SIG-M5 treated with dmso at 0.1 percent for 504 hours (cell line): ENCODE data around the gene GNAZ.
"Not testable (repeated sequence)": the region's sequence is repeated elsewhere in the genome, so short reads cannot be mapped to it uniquely, and the experiment has no call there.

Experiments
- DNase-seq: peaks from one replicate; lab custom pipeline; 2025; ENCODE audit not compliant: unreplicated experiment; lab: John Stamatoyannopoulos, UW

The GNAZ gene

GRCh38 chr22:23042179-23042578 lies 28.1 kb upstream of the GNAZ start:
- DNase-seq: no peak

DNA sequence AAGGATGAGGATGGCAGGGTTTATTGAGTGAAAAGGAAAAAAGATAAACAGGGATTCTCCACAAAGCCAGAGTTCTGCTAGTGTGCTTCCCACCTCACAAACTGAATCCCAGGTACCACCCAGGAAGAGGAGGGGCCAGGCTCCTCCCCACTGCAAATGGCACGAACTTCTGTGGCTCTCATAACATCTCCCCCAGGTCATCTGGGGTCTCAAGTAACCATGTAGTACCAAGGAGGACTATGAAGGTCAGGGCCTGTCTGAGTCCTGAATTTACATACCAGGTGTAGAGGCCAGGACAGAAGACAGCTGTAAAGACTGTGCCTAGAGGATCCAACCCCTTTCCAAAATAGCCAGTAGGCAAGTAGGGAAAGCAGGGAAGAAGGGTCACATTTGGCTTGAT lies 25.7 kb upstream of the GNAZ start:
- DNase-seq: no peak

DNA sequence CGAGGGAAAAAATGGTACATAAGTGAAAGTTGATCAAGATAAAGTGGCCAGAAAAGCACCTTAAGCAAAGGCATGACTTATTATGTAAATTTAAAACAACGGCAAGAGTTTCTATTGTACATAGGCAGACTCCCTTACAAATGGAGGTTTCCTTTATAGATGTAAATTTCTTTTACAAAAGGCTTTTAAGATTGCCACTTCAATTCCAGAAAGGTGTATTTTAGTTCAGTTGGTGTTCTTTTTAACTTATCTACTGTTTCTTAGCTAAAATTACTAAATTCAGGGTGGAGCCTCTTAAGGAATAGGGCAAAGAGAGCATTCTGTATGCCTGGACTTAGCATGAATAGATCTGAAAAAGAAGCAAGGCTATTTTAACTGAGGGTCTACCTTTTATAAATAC lies 24.9 kb upstream of the GNAZ start:
- DNase-seq: no peak

DNA sequence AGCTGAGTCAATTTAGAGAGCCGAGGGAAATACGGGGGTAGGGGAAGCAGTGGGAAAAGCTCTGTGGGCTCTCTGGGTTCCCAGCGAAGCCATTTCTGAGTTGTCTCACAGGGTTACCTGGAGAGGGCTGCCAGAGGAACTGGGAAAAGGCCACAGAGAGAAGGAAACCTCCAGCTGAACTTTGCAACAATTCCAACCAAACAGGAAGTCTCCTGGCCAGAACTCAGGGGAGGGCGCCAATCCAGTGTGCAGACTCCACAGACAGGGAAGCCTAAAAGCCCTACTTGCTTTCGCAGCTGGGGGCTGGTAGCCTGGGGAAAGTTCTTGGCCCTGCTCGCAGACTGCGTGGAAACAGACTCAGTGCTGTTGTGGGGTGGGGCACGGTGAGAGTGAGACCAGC lies 23.1 kb upstream of the GNAZ start:
- DNase-seq: no peak

- no peak for DNase-seq
These were observed 22.6 kb upstream of the GNAZ start for GRCh38 chr22:23047742-23048141.

DNA sequence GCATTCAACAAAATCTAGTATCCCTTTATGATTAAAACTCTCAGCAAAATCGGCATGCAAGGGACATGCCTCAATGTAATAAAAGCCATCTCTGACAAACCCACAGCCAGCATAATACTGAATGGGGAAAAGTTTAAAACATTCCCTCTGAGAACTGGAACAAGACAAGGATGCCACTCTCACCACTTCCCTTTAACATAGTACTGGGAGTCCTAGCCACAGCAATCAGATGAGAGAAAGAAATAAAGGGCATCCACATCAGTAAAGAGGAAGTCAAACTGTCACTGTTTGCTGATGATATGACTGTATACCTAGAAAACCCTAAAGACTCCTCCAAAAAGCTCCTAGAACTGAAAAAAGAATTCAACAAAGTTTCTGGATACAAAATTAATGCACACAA lies 19.8 kb upstream of the GNAZ start:
- not testable (repeated sequence) for DNase-seq

- DNase-seq: no peak
These were observed 17.1 kb upstream of the GNAZ start for GRCh38 chr22:23053051-23053707.

DNA sequence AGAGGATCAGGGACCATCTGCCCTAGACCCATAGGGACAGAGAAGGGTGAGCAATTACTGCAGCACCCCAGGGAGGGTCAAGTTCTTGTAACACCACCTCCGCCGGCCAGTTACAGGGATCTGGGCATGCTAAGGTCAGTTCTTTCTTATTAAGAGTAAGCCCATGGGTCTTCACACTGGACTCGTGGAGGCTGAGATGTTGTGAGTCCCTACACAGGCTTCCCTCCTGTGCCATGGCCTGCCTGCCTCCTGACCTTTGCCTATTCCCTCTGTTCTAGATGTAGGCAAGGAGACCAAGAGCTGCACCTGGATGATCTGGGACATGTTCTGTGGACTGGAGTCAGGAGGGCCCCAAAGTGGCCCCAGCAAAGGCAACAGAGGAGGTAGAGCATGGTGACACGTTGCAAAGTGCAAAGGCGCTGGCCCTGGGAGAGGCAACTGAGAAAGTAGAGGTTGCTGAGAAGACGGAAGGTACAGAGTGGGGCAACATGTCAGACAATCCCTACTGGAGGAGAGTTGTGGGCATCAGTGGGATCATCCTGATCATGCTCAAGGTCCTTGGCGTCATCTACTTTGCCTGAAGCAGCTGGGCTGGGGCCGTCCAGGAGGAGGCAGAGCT lies 16.3 kb upstream of the GNAZ start:
- no peak for DNase-seq

DNA sequence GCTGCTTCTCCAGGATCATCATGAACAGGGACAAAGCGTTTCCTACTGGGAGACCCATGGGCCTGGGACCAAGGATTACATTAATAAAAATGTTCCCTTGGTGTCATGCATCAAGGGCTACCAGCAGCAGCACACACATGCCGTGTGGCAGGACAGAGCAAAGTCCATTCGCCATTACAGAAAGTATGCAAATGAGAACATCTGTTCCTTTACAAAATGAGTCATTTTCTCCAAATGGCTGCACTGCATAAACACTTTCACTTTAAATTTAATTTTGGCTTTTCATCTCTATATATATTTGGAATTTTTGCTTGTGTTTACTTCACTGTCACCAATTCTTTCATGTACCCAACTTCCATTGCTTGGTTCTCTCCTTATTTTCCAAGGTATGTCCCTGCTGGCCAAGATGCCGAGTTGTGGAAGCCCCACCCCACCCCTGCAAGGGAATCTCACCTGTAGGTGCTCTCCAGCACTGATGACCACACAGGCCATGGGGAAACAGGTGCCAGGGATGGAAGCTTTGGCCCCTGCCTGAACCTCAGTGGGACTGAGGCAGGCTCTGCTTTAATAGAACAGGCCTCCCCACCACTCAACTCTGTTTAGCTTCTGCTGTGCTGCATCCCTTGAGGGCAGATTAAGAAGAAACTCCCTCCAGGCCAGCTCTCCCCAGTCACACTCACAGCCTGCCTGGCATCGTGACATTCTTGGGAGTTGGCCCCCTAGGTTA lies 15.6 kb upstream of the GNAZ start:
- no peak for DNase-seq

- no peak for DNase-seq
These were observed 14.7 kb upstream of the GNAZ start for GRCh38 chr22:23055449-23056179.

- DNase-seq: no peak
These were observed 13.0 kb upstream of the GNAZ start for GRCh38 chr22:23057331-23057730.

- DNase-seq: no peak
These were observed 12.3 kb upstream of the GNAZ start for GRCh38 chr22:23058063-23058462.

GRCh38 chr22:23058481-23059283 lies 11.6 kb upstream of the GNAZ start:
- no peak for DNase-seq

- DNase-seq: no peak
These were observed 10.9 kb upstream of the GNAZ start for GRCh38 chr22:23059284-23059948.

- DNase-seq: no peak
These were observed 9.5 kb upstream of the GNAZ start for GRCh38 chr22:23060612-23061400.

- no peak for DNase-seq
These were observed 8.6 kb upstream of the GNAZ start for GRCh38 chr22:23061471-23062280.

DNA sequence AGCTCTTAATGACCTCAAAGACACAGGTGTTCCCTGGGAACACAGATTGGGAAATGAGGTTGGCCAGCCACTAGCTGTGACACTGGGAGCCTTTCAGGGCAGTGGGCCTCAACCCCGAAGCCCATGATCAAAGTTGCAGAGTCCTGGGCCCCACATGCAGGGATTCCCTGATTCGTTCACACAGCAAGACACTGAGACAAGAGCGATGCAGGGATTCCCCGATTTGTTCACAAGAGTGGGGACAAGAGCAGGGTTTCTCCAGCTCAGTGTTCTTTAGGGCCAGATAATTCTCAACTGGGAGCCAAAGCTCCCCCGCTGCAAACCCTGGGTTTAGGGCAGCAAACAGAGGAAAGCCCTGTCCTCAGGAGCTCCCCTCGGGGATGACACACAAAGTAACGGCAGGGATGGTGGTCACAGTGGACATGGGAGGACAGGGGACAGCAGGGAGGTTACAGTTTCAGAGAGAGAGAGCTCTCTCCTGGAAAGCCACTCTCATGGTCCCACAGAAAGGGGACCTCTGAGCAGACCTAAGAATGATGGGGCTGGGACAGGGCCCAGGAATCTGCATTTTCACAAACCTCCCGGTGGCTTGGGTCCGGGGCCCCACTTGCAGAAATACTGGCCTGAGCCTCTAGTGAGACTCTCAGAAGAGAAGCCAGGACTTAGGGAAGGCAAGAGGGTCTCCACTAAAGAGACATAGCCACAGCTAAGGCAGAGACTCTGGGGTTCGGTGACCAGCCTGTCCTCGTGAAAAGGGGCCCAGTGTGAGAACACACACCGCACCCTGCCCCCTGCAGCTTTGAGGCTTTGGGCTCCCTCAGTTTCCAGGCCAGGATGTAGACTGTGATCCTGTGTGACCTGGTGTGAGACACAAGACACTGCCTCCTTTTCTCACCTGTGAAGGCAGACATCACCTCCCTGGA lies 7.4 kb upstream of the GNAZ start:
- DNase-seq: no peak
